NCI-H1105 (cell line): ENCODE data around the gene FARP2.

Experiments used
- DNase-seq: peaks from one replicate; lab custom pipeline; 2025; lab: John Stamatoyannopoulos, UW

Gene FARP2

GRCh38 chr2:241329669-241330615 lies 26.1 kb upstream of the FARP2 start:
- DNase-seq = no peak

- DNase-seq = no peak
Measured at GRCh38 chr2:241330616-241330981, 25.5 kb upstream of the FARP2 start.

DNA sequence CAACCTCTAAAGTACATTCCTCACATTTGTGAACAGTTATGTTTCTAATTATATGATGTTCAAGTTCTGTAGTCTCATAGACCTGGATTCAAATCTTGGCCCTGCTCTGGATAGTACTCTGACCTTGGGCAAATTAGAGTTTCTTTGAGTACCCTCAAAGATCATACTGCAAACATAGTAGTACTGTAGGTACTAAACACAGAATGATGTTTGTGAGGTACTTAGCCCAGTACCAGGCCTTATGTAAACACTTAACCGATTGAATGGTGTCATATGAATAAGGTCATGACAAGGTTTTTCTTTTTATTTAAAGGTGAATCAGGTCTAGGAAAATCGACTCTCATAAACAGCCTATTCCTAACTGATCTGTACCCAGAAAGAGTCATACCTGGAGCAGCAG lies 21.3 kb upstream of the FARP2 start:
- DNase-seq = no peak

- no peak for DNase-seq
Measured at GRCh38 chr2:241339839-241340630, 16.1 kb upstream of the FARP2 start.

DNA sequence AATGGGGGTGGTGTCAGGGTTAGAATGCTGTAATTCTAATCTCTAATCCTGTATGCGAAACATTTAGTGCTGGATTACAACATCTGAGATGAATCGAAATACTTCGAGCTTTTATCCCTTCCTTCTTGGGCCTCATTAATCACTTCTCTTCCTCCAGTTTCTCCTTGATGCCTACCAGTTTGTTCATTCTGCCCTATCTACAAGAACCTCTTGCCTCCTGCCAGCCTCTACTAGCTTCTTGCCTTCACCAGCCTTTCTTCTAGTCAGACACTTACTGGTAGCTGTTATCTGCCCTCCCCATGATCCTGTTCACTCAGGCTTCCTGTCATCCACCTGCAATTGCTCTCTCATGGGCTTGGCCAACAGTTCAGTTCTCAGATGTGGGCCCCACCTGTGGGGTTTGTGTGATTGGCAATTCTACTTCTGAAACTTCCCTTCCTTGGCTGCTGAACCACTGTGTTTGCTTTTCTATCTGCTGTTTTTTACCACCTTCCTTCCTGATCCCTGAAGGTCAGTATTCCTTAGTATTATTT lies 15.4 kb upstream of the FARP2 start:
- no peak for DNase-seq

GRCh38 chr2:241344925-241345651 lies 11.0 kb upstream of the FARP2 start:
- DNase-seq = no peak

DNA sequence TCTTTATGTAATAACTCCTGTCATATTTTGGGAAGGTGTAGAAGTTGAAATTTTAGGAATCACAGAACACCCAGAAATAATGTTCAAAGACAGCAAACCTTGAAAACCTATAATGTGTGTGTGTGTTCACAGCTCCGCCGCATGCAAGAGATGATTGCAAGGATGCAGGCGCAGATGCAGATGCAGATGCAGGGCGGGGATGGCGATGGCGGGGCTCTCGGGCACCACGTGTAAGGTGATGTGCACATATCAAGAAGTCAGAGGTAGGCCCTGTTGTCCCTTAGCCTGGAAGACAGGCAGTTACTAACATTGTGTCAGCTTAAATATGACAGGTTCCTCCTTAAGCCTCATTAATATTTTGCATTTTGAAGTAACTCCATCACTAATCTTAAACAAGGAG lies 6.1 kb upstream of the FARP2 start:
- no peak for DNase-seq

DNA sequence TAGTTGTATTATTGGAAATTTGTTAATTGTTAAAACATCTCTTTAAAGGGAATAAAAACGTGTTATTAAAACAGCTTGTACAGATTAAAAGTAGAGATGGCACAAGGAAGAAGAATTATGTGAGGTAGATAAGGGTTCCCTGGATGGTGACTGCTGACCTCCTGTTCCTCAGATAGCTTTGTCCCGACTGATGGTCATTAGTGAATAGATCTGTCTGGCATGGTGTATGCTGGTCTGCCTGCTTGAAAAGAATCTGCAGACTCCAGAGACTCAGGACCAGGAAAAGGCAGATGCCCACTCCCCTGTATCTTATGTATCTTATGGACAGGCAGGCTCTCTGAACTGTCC lies 5.6 kb upstream of the FARP2 start:
- DNase-seq = no peak

GRCh38 chr2:241350878-241351639 lies 5.0 kb upstream of the FARP2 start:
- no peak for DNase-seq

GRCh38 chr2:241351640-241352031 lies 4.4 kb upstream of the FARP2 start:
- no peak for DNase-seq

- no peak for DNase-seq
Measured at GRCh38 chr2:241352227-241352626, 3.9 kb upstream of the FARP2 start.

GRCh38 chr2:241354668-241355658 lies 1.1 kb upstream of the FARP2 start:
- peak; percentile 75 for DNase-seq

- DNase-seq = no peak
Measured at GRCh38 chr2:241356871-241357260, 781 bp downstream of the FARP2 start.

DNA sequence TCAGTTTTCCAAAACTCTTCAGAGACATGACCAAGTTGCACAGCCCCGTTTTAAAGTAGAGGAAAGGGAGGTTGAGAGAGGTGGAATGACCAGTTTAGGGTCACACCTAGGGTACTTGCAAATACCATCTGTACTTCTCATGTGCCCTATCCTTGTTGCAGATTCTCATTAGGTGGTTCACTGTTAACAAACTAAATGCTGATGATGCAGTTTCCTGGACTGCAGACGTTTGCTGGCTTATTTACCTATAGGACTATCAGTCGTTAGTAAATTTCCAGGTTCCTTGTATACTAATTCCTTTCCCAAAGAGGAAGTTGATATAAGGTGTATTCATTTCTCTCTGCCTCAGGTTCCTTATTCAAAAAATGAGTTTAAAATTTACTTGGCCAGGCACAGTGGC lies 1.4 kb downstream of the FARP2 start:
- no peak for DNase-seq

DNA sequence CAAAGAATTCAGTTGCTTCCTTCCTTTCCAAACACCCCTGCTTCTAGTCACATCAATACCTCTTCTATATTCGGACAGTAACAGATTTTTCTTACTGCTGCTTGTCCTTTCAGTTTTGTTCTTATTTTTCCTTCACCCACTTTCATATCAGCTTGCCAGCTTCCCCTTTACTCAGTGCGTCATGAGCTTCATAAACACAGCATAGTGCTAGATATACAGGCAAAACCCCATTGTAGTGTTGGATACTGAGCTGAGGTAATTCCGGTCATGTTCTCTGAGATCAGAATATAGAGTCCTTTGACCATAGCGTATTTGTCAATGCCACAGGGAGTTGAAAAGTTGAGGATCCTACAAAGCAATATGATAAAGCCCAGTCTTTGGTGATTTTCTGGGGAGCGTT lies 2.4 kb downstream of the FARP2 start:
- no peak for DNase-seq

DNA sequence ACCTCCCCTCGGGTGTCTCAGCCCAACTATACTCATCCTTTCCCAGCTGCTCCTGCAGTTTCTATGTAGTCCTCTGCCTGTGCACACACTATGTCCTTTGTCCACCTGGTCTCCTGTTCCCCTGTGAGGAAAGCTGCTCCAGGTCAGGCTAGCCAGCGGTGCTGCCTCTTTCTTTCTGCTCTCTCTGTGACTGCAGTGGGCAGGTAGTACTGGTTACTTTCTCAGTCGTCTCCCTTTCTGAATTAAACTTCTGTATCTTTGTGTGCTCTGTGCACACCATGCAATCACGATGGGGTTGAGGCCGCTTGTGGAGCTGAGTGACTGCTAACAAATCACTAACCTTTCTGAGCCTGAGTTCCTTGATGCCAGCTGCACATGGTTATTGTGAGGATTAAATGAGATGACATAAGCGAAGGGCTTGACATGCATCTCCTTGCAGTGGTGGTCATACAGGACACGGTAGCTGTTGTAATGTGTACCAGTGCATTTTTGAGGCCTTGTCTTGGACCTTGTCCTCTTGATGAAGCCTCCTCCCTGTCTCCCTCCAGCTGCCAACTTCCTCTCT lies 3.5 kb downstream of the FARP2 start:
- no peak for DNase-seq

GRCh38 chr2:241363426-241363825 lies 7.3 kb downstream of the FARP2 start:
- DNase-seq = no peak

- no peak for DNase-seq
Measured at GRCh38 chr2:241364781-241365180, 8.7 kb downstream of the FARP2 start.

DNA sequence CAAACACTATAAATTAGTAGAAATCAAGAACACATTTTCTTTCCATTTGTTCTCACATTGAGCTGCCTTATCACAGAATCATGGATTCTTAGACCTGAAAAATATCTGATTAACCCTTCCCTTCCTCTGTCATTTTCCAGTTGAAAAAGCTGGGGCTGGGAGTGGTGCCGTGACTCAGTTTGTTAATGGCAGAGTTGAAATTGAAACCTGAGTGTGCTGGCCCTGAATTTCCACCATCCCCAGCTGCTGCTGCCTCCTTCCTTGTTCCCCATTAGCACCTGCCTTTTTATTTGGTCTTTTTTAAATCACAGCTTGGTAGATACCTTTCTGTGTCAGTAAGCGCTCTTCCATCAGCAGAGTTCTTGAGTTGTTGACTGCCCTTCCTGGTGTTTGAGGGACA lies 10.6 kb downstream of the FARP2 start:
- no peak for DNase-seq

DNA sequence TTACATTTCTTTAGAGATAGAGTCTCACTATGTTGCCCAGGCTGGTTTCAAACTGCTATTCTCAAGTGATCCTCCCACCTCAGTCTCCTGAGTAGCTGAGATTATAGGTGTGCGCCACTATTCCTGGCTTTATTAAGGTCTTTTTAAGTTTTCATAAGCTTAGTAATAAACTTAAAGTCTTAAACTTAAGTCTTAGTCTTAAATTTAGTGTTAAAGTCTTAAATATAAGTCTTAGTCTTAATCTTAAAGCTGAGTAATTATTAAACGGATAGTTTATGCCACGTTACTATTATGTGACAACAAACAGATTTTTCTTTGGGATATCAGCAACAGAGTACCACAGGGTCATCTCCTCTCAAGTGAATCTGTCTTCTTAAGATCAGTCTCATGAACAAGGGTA lies 12.6 kb downstream of the FARP2 start:
- no peak for DNase-seq
